HG02981 (cell line): Measurements from ENCODE around the gene THBS1.
A peak's percentile ranks its signal among the peaks of the same experiment; 100 is the strongest.

Experiments used
- ATAC-seq: cut with Tn5 transposase; IDR thresholded peaks from one replicate; pipeline ENCODE4 v1.9.1; 2021; ENCODE audit warnings: mild to moderate bottlenecking, moderate library complexity; ENCODE audit not compliant: unreplicated experiment

THBS1 gene

GRCh38 chr15:39573287-39573686 lies 7.6 kb upstream of the THBS1 start:
- no peak for ATAC-seq

DNA sequence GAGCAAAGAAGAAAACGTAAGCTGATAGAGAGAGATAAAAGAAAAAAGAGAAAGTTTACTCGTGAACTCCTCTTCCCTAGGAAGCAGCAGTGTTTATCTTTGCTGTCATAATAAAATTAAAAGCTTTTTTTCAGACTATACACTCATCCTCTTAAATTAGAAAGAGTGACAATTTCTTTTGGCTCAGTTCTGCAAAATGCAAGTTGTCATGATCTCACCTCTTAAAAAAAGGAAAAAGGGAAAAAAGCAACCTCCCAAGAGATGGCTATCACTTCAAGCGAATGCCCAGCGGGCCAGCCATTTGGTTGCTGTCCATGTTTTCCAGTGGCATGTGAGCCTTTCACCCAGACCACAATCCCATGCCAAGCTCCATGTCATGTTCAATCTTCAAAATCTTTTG lies 7.0 kb upstream of the THBS1 start:
- ATAC-seq, result no peak

DNA sequence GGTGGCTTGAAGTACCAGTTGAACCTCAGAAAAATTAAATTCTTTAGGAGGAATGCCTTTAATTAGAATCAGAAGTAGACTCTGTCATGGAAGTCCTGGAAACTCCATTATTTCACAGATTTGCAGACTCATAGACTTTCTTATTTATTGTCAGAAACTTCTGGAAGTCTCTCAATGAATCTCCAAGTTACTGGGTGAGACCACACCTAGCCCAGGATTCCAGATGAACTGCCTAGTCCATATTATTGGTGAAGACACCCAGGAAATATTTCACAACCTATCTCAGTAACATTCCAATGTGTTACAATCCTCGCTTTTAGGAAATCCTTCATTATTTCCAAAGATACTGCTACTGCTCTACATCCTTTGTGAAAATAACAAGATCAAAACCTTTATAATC lies 6.5 kb upstream of the THBS1 start:
- no peak for ATAC-seq

GRCh38 chr15:39575180-39575579 lies 5.7 kb upstream of the THBS1 start:
- ATAC-seq, result no peak

DNA sequence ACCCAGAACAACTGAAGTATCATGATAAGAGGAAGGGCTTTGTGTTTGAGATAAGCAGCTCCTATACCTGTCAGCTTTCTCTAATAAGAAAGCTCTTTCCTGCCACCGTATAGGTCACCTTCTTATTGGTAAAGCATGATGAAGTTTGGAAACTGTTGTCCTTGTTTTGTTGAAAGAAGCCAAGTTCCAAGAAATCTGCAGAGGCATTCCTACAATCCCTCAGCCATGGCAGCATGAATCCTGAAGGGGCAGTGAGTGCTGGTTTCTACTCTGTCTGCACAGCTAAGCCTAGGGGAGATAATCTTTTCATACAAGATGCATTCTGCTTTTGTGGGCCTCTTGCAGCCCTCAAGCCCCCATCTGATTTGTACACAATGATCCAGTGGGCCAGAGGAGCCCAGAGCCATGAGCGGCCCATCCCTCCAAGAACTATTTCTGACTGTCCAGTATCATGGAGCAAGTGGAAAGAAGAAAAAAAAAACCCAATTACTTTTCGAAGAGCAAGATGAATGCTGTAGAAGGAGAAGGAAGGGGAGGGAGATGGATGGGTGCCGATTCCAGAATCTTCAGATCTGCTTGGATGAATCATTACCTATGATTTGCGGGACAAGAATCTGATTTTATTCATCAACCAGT lies 1.9 kb upstream of the THBS1 start:
- ATAC-seq, result no peak

- ATAC-seq, result no peak
These were observed 1.3 kb upstream of the THBS1 start for GRCh38 chr15:39579487-39580116.

- ATAC-seq, result peak; percentile 79
These were observed 778 bp upstream of the THBS1 start for GRCh38 chr15:39580117-39580484.

GRCh38 chr15:39581242-39581792 lies 438 bp downstream of the THBS1 start:
- ATAC-seq, result no peak

- no peak for ATAC-seq
These were observed 960 bp downstream of the THBS1 start for GRCh38 chr15:39581793-39582285.

DNA sequence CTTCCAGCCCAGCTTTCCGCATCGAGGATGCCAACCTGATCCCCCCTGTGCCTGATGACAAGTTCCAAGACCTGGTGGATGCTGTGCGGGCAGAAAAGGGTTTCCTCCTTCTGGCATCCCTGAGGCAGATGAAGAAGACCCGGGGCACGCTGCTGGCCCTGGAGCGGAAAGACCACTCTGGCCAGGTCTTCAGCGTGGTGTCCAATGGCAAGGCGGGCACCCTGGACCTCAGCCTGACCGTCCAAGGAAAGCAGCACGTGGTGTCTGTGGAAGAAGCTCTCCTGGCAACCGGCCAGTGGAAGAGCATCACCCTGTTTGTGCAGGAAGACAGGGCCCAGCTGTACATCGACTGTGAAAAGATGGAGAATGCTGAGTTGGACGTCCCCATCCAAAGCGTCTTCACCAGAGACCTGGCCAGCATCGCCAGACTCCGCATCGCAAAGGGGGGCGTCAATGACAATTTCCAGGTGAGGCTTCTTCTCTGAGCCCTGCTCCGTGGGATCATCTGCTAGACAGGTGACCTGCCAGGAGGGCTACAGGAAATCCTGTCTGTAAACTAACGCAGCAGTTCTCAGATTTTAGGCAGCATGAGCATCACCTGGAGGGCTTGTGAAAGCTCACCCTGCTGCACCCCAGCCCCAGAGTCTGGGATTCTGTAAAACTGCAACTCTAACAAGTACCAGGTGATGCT lies 1.6 kb downstream of the THBS1 start:
- ATAC-seq, result no peak

- ATAC-seq, result no peak
These were observed 2.2 kb downstream of the THBS1 start for GRCh38 chr15:39582977-39583595.

- no peak for ATAC-seq
These were observed 2.9 kb downstream of the THBS1 start for GRCh38 chr15:39583596-39584265.

GRCh38 chr15:39584266-39584659 lies 3.4 kb downstream of the THBS1 start:
- no peak for ATAC-seq

DNA sequence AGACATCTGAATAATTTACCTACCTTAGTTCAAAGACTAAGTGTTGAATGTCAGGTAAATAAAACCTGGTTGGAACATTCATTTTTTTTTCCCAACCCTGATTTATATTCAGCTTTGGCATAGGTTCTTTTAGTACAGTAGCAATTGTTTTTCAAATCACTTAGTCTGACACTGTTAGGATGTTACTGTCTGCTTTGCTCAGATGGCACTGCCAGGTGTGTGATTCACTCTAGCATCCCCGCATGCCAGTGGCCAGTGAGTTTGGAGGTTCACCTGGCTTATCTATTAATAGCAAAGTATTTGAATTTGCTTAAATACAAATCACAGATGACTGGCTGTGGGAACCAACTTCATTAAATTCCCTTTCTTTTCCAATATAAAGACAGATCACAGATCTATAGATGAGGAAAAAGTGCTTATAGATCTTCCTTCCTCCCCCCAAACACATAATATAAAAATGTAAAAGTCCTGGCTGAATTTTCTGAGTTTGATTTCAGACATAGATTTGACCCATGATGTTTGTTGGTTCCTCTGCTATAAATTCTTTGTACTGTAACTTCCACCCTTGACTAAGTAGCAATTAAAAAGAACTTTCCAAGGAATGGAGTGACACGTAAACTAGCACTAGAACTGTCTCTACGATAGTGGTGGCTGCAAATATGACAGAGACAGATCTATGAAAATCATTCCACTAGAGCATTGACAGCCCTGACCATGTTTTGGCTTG lies 3.9 kb downstream of the THBS1 start:
- no peak for ATAC-seq

DNA sequence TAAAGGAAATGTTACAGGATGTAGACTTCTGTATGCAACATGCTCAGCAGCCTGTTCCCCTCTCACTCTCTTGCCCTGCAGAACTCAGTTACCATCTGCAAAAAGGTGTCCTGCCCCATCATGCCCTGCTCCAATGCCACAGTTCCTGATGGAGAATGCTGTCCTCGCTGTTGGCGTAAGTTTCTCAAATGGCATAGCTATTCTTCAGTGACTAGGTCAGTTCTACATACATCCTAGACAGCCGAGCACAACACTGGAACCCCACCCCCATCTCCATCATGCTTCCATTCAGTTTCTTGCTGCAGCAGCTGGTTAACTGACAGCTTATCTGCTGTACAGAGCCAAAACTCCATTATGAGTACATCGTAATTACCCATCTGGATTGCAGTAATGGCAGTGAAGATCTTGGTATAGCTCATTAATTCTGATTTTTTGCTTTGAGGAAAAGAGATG lies 4.5 kb downstream of the THBS1 start:
- ATAC-seq, result no peak

DNA sequence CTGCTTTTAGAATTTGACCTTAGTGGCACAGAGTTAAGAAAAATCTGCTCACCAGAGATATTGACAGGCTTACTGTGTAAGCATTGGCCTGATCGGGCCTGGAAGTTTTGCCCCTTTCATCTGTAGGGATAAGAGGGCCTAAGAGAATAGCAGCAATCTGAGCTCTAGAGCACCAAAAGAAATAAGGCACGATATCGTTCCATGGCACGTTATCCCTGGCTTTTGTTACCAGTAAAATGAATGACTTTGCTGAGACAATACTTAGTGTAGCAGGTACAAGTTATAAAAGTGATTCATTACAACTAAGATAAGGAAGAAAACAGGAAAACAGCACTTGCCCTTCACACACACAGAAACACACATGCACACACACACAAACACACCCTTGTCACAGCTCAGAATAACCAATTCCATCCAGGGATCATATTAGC lies 5.0 kb downstream of the THBS1 start:
- no peak for ATAC-seq

- no peak for ATAC-seq
These were observed 5.7 kb downstream of the THBS1 start for GRCh38 chr15:39586387-39587095.

DNA sequence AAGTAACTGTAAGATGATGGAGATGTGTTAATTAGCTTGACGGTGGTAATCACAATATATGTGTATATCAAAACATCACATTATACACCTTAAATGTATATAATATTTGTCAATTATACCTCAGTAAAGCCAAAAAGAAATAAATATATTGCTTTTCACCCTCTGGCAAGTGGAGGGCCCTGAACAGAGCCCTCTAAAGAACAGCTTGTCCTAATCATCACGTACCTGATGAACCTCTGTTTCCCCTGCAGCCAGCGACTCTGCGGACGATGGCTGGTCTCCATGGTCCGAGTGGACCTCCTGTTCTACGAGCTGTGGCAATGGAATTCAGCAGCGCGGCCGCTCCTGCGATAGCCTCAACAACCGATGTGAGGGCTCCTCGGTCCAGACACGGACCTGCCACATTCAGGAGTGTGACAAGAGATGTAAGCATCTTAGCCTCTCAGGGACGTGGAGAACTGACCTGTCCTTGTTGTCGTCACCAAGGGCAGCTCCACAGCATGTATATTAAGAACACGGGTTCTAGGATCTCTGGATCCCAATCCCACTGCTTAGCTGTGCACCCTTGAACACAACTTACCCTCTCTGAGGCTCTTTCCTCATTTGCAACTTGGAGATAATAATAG lies 6.3 kb downstream of the THBS1 start:
- ATAC-seq, result no peak
